ENCODE results near the gene PARD3B.

GRCh38 chr2:204715361-204715760, 170.1 kb downstream of the PARD3B start:
- TF ChIP-seq CTCF (IDR thresholded peaks at IDR 0.05; ENCODE audit: insufficient read depth, low read length, poor library complexity, severe bottlenecking) = no peak
- no peak for TF ChIP-seq EZH2phosphoT487 (conservative IDR thresholded peaks at IDR 0.05; ENCODE audit: low read length)

Data from SU-DHL-6 (cell line).